ENCODE measurements around the gene KCNG3.

Gene KCNG3

DNA sequence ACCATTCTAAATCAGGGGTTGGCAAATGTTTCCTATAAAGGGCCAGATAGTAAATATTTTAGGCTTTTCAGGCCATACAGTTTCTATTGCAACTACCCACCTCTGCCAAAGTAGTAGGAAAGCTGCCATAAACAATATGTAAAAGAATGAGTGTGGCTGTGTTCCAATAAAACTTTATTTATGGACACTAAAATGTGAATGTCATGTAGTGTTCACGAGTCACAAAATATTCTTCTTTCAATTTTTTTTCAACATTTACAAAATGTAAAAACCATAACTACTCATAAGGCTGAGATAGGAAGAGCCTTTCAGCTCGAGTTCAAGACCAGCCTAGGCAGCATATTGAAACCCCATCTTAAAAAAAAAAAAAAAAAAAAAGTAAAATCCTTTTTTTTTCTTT is 13.4 kb downstream of the KCNG3 start:
- DNase-seq = no peak

DNA sequence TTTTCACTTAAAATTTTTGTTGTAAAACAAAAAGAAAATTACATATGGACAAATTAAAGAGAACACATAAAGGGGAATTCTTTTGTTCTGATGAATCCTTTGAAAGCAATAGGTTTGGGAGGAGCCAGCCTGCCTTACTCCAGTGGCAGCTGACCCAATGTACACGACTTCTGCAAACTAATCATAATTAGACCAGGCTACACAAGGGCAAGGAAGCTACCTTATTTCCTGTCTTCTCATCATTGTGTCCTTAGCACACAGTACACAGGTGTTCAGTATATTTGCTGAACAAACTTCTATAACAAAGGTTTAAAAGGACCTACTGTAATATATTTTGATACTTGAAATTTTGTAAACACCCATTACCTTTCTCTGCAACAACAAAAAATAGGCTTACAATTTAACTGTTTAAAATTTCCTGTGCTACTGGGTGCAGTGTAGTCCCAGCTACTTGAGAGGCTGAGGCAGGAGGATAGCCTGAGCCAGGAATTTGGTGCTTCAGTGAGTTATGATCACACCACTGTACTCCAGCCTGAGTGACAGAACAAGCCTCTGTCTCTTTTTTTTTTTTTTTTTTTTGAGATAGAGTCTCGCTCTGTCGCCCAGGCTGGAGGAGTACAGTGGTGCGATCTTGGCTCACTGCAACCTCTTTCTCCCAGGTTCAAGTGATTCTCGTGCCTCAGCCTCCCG is 18.9 kb downstream of the KCNG3 start:
- DNase-seq = no peak

DNA sequence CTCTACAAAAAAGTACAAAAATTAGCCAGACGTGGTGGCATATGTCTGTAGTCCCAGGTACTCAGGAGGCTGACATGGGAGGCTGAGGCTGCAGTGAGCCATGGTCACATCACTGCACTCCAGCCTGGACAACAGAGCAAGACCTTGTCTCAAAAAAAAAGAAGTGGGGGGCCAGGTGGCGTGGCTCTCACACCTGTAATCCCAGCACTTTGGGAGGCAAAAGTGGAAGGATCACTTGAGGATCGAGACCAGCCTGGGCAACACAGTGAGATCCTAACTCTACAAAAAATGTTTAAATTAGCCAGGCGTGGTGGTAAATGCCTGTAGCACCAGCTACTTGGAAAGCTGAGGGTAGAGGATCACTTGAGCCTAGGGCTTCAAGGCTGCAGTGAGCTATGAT is 23.1 kb downstream of the KCNG3 start:
- DNase-seq = no peak

GRCh38 chr2:42464631-42465030 is 29.2 kb downstream of the KCNG3 start:
- DNase-seq = no peak

DNA sequence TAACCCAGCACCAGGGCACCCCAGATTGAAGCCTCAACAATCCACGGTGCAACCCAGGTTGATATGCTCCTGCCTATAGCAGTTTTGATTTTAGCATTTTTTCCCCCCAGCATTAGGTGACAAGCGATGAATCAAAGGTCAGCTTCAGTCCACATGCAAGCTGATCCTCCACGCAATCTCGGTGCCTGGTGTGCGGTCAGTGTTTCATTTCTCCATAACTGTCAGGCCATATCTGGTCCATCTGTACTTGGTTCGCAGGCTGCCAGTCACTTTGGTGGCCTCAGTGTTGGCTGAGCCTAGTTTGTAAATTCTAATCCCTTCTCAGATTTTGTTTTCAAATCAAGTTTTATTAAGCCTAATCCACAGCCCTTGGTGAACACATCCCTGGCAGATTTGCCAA is 30.2 kb downstream of the KCNG3 start:
- DNase-seq = no peak

GRCh38 chr2:42459296-42459695 is 34.5 kb downstream of the KCNG3 start:
- DNase-seq = no peak

- DNase-seq = no peak
These were observed 35.4 kb downstream of the KCNG3 start for GRCh38 chr2:42458396-42458795.

GRCh38 chr2:42457011-42457410 is 36.8 kb downstream of the KCNG3 start:
- no peak for DNase-seq

DNA sequence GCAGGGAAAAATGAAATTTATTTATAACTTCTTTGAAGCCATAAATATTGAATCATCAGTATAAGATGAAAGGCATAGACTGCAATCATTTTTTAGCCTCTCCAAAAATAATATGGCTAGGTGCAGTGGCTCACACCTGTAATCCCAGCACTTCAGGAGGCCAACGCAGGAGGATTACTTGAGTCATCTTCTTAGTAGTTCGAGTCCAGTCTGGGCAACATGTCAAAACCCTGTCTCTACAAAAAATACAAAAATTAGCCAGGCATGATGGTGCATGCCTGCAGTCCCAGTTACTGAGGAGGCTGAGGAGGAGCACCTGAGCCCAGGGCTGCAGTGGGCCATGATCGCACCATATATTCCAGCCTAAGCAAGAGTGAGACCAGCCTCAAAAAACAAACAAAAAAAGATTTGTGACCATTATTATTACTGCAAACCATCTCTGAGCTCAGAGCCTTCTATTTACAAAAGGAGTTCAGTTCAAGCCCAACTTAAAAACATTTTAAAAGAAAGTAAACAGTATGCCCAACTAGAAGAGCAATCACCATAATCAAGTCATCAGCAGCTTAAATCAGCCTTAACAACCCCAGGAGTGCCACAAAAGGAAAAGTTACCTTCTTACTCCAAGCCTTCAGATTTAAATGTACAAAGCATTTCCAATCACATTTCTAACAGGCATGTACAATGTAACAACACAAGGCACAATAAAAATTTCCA is 37.5 kb downstream of the KCNG3 start:
- DNase-seq = no peak

- no peak for DNase-seq
These were observed 41.2 kb downstream of the KCNG3 start for GRCh38 chr2:42452545-42452944.

DNA sequence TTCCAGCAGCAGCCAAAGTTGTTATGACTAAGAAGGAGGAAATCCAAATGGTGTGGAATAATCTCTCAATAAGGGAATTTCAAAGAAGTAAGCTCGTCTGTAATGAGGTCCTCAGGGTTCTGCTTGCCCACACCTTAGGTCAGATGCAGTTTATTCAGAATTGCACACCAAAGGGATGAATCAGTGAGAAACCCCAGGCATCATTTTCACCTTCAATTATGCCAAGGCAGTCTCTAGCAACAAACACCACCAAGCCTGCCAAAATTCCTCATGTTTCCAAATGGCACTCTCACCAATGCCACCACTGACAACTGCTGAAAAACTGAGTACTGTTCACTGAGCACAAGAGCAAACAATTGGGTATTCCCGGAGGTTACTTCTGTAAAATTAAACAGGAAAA is 43.6 kb downstream of the KCNG3 start:
- DNase-seq = no peak

DNA sequence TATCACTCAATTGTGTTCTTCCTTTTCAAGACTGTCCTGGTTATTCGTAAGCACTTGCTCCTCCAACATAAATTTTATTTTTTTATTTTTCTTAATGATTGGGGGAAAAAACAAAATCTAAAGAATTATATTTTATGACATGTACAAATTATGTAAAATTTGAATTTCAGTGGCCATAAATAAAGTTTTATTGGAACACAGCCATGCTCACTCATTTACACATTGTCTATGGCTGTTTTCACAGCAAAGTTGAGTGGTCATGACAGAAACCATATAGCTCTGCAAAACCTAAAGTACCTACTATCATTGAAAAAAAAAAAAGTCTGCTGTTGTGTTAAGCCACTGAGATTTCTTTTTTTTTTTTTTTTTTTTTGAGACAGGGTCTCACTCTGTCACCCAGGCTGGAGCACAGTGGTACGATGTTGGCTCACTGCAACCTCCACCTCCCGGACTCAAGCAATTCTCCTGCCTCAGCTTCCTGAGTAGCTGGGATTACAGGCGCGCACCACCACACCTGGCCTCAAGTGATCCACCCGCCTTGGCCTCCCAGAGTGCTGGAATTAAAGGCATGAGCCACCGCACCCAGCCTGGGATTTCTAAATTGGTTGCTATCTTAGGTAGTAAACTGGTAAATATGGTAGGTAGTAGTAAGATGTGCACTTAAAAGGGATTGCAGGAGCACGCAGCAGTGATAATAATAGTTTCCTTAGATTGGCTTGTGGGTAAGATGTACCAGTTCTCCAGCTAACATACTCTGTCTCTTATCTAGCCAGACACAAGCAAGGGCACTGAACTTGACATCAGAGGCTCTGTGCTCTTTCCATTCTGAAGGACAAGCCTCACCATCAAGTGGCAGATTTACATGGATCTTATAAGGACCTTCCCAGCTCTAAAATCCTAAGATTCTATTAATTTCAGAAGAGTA is 44.4 kb downstream of the KCNG3 start:
- DNase-seq = no peak

DNA sequence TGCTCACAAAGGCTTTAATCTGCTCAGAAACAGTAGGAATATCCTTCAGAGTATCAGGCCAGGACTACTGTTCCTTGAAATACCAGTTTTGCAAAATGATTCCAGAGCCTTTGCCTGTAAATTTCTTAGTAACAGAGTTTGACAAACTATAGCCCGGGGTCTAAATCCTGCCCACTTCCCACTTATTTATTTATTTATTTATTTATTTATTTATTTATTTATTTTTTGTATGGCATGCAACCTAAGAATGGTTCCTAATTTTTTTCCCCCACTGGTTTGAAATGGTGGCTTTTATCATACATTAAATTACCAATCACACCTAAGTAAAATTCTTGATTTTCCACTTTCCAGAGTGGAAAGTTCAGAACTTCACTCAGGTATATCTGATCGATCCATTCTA is 45.6 kb downstream of the KCNG3 start:
- DNase-seq = no peak

DNA sequence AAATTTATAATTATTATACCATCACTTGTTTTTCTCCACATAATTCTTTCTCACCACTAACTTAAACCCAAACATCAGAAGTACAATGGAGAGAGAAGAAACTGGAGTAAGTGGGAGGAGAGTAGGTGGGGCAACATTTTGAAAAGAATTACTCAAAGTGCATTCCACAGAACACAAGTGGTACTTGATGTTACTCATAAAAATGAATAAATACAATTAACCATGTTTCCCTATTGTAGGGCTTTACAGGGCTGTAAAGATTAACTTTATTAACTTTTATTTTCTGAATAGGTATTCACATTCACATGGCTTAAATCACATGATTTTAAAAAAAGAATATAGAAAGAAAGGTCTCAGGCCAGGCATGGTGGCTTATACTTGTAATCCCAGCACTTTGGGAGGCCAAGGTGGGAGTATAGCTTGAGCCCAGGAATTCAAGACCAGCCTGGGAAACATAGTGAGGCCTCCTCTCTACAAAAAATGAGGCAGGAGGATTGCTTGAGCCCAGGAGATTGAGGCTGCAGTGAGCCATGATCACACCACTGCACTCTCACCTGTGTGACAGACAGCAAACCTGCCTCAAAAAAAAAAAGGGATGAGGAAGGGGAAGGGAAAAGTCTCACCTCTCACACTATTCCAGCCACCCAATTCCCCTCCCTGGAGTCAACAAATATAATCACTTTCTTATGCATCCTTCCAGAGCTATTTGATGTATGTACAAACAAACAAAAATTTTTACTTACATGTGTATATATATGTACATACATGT is 47.1 kb downstream of the KCNG3 start:
- DNase-seq = no peak

- no peak for DNase-seq
These were observed 49.9 kb downstream of the KCNG3 start for GRCh38 chr2:42443718-42444399.

DNA sequence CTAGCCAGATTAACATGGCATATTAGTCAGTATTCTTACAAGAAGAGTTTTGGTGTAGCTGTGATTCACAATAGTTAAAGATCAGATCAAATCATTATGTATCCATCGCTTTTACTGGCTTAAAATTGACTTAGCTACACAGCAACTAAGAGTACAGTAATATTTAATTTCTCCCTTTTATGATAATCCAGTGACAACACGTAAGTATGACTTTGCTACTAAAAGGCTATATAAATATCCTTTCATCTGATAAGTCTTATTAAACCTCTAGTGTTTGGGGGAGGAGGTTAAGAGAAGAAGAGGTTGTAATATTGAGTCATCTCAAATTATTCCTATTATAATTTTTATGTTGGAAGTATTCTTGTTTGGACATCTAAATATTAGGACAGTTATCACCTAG is 51.0 kb downstream of the KCNG3 start:
- DNase-seq = no peak

DNA sequence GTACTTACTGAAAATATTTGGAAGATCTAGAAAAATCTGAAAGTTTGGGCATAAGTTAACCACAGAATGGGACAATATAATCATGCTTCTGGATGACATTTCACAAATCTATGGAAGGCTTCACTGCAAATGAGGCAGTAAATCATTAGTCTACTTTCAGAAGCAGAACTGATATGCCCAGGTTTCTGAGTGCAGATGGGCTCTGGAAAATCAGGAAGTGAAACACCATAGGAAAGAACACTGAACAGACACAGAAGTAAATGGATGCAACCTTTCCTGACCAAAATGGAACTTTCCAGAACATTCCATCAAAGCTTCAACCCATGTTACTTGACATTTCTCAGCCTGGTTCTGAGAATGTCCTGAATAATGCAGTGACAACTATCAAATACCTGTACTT is 55.1 kb downstream of the KCNG3 start:
- DNase-seq = no peak

DNA sequence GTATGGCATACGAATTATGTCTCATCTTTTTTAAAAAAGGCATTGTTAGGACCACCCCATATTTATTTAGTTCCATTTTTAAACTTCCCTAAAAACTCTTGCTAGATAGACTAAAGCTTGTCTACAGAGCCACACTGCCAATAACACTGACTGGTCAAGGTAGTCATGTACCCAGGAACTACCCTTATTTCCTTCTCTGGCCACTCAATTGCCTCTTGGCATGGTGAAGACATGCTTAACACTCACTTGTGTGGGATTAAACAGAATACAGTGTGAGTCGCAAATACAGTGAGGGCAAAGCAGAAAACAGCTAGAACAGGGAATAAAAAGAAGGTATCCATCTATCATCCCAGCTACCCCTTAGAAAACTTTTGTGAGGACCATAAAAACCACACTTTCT is 57.4 kb downstream of the KCNG3 start:
- no peak for DNase-seq

- no peak for DNase-seq
These were observed 58.2 kb downstream of the KCNG3 start for GRCh38 chr2:42435628-42436027.

DNA sequence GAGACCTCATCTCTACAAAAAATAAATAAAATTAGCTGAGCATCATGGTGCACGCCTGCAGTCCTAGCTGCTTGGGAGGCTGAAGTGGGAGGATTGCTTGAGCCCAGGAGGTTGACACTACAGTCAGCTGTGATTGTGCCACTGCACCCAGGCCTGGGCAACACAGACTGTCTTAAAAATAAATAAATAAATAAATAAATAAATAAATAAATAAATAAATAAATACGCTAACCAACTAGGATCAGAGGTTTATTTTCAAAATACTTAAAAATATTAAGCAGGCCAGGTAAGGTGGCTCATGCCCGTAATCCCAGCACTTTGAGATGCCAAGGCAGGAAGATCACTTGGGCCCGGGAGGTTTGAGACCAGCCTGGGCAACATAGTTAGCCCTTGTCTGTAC is 63.6 kb downstream of the KCNG3 start:
- DNase-seq = no peak

- DNase-seq = no peak
These were observed 64.4 kb downstream of the KCNG3 start for GRCh38 chr2:42429352-42429751.

DNA sequence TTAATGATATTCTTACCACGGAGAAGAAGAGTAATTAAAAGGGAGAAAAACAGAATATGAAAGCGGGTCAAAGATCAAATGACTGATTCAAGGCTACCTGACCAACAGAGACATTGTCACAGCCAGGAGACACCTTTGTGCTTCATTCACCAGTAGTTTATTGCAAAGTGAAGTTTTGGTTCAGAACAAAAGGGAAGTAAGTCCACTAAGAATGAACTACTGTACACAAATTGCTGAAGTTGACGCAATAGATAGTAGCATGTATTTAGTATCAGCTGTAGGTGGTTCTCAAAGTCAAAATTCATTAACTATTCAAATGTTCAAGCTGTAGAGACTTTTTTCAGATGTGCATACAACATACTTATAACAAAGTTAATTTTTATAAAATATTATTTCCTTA is 68.1 kb downstream of the KCNG3 start:
- no peak for DNase-seq
